Activated T-helper 9 cell treated with anti-CD3 and anti-CD28 coated beads, Interleukin-2, amount 50 U/mL, for 16 hours (primary cell): ENCODE measurements around the gene NXNL2.
A peak's percentile ranks its signal among the peaks of the same experiment; 100 is the strongest.

ENCODE experiments used
- DNase-seq: peaks from one replicate; pipeline ENCODE4 v3.0.0-alpha.2; 2020; ENCODE audit warnings: low read depth

The NXNL2 gene

DNA sequence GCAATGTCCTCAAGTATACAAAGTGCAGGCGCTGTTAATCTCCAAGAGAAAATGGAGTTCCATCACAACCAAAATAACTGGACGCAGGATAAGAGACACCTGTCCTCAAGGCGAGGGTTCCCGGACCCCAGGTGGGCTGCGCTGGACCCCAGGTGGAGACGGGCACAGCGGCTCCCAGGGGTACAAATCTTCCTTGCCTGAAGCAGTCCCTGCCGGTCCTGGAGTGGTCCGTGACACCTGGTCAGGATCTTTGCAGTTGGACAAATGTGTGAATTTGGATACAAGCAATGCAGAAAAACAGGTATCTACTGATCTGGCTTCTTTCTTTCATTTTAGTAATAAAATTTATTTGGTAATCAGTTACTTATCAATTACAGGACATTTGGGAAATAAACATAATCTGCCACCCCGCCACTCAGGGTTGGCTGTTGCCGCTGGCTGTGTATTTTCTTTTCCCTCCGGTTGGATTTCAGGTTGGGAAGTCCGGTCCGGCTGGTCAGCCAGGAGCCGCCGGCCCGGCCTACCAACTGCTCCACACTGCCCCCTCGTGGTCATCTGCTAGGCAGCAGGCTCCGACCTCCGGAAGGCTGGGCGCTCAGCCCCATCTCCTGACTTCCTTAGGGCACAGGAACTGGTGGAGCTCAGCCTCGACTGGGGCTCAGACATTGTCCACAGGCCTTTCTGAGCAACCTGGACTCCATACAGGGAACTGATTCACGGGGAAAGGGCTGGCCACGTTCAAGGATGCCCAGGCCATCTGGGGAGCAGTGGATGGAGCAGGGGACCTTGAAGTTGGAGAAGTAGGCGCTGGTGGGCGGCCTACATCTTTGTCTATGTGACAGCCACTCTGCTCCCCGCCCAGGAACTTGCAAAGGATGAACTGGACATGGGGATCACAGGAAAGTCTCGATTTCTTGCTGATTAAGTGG lies 43.4 kb downstream of the NXNL2 start:
- DNase-seq: peak; percentile 53

DNA sequence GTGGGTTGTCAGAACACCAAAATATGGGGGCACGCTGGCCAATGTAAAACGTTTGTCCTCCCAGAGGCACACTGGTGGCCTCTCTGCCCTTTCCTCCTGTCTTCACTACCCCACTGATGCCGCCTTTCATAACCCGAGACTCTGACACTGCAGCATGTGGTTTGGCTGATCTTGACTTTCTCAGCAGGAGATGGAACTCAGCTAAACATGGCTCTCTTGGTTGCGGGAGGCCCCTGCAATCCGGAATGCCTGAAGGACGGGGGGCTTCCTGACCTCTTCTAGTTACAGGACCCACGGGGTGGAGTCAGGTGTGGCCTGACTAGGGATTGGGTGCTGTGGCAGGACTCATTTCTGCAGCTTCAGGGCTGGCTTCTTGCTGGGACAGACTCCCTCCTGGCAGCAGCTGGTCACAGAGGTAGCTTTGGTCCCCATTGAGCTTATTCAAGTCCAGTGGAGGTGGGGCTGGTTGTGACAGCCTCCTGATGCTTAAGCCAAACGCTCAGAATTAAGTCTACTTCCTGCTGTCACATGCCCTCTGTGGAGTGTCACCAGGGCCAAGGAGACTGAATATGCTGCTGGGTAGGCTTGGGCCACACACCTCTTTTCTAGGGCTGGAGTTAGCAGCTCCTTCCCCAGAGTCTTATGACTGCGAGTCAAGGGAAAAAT lies 44.2 kb downstream of the NXNL2 start:
- DNase-seq: no peak

DNA sequence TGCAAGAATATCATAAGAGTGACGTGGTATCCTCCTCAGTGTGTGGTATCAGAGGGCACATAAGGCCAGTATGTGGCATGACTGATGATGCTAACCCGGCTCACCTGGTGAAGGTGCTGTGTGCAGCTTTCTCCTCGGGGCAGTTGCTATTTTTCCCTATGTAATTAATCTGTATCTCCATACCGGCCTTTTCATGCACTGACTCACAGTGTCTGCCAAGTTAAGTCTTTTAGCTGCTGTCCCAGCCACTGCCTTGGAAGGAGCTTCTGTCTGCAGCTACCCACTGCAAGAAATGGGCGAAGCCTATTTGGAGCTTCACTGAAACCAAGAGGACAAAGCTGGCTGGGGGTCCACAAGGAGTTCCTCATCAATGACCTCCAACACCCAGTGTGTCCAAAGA lies 46.0 kb downstream of the NXNL2 start:
- no peak for DNase-seq

DNA sequence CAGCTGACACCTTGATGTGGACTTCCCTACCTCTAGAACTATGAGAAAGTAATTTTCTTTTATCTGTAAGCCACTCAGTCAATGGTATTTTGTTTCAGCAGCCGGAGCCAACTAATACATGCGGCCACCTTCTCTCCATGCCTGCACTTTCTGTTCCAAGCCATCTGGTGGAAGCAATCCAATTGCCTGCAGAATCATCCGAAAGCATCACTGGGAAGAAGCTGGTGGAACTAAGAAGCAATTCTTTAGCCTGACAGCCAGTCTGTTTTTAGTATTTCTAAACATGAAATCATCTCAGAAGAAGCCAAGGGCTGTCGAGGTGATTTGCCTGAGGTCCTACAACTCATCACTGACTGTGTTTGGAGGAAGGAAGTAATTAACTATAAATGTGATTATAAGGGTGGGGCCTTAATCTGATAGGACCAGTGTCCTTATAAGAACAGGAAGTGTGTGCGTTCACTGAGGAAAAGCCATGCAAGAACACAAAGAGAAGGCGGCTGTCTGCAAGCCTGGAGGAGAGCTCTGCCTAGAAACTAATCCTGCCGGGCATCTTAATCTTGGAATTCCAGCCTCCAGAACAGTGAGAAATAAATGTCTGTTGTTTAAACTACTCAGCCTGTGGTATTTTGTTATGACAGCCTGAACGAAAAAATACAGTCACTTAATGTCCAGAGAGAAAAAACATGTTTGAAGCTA lies 49.1 kb downstream of the NXNL2 start:
- DNase-seq: no peak

DNA sequence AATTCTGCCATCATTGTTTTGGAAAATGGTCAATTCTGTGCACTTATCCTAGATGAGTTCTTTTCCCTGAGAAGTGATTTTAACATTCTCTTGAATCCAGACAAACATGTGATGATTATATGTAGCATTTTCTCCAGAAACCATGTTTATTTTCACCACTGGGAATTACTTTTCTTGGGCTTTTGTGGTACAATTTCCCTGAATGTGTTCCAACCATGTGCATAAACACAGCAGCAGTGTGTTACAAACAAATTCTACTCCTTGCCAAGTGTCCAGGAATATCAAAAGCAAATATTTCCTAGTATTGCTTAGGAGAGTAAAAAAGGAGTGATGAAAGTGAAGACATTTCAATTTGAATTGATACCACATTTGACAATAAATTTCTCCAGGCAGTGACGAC lies 50.4 kb downstream of the NXNL2 start:
- DNase-seq: no peak

DNA sequence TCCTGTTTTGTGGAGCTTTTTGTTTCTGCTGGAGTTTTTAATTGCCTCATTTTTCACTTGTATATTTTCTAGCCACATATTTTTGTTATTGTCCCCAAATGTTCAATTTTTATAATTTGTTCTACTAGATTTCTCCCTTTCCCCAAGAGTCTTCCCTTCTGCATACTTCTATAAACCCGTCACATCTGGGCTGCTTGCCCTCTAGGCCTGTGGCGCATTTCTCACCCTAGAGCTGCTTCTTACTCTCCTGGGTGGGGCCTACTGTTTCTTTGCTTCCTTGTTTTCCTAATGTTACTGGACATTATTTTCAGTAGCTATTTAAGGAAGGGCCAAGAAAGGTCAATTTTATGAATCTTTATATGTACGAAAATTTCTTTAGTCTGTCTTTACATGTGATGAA lies 51.5 kb downstream of the NXNL2 start:
- DNase-seq: no peak

DNA sequence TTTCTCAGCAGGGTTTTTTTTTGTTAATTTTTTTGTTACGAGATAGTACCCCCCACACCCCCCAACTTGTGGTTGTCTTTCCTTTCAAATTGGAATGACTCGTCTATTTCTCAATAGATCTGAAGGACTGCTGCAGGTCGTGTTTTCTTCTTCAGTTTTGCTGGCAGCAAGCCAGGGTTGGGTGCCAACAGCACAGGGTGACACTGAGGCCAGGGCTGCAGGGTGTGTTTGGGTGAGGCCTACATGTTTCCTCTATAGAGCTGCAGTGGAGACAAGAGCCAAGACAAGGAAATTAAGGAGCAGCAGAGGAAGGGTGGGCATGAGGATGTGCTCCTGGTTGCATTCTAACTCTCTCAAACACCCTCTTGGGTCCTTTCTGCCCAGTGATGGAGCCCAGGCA lies 52.2 kb downstream of the NXNL2 start:
- DNase-seq: no peak

DNA sequence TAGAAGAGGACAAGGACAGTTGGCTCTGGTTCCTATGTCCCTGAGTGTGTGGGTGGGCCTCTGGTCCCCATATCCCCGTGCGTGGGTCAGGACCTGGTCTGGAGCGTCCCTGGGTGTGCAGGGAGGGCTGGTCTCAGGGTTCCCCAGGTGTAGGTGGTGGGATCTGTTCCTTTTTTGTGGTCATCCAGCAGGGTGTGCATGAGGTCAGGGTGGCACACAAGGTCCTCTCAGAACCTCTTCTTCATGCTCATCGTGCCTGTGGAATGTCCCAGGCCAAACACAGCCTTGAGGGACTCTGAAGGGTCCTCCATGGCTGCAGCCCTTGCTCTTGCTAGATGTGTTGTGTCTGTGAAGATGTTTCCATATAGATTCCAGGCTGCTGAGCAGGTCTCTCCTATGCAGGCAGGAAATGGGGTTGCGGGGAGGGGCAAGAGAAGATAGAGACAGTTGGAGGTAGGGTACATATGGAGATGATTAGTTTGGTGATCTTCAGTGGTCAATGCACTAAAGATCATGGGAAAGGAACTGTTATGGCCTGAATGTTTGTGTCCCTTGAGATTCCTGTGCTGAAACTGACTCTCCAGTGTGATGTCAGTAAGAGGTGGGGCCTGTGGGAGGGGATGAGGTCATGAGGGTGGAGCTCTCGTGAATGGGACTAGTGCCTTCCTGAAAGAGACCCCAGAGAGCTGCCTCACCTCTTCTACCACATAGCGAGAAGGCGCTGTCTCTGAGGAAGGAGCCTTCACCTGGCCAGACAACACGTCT lies 53.1 kb downstream of the NXNL2 start:
- no peak for DNase-seq

DNA sequence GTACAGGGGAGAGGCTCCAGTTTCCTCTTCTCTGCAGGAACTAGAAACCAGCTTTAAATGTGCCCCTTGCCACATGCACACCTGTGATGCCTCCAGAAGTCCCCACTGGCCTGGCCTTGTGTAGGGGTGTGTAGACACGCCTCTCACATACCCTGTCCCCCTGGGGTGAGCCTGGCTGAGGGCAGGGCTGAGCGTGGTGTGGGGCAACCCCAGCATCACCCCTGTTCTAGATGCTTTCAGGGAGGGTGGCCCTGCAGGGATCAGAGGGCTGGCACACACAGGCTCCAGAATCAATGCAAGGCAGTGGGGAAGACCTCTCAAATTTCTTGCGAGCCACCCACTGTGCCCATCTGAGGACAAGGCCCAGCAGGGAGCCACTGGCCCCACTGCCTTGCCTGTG lies 54.7 kb downstream of the NXNL2 start:
- no peak for DNase-seq

DNA sequence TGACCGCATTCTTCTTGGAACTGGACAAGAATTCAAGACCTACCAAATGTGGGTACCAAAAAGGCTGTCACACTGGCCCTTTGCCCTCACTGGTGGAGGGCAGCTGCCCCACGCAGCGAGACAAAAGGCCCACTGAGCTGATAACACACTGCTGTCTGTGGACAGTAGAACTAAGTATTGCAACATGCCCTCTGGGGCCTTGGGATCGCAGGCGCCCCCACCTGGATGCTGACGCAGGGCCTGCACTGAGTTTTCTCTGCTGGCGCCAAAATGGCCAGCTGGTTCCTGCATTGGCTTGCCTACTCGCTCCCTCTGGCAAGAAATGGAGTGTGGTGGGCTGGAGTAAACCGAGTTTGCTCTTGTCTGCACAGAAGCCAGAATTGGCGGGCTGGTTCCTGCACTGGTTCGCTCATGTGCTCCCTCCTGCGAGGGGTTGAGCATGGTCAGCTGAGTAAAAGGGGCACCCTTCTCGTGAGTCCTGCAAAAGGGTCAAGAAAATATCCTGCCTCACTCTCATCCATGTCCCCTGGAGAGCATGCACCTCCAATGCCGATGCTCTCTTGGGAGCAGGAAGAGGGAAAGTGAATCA lies 55.7 kb downstream of the NXNL2 start:
- DNase-seq: no peak

DNA sequence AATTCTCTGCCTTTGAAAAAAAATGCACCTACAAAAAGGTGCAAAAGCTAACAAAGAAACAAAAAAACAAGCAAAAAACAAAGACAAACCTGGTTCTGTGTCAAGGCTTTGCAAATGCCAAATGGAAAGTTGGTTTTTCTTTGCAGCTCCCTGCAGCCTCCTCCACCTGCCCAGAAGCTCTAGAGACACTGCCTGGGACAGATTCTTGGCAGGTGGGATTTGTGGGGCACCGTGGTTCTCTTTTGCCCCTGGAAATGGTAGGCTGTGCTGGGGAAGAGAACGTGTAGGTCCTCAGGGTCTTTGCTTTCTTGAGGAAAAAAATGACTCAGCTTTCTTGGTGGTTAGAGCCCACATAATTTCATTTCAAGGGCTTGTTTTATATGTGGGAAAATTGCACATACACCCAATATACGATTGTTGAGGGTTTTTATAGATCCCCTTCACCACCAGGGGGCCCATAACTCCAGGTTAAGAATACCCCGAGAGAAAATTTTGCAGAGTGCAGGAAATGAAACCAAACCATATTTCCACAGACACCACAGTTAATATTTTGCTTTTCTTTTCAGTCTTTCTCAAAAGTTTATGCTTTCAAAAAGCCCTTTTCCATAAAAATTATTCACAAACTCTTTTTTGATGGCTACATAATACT lies 58.7 kb downstream of the NXNL2 start:
- no peak for DNase-seq
